A549 (cell line): ENCODE measurements around the gene CCDC150. TPM values are rescaled to one million over a fixed set of nuclear protein-coding genes. Genes with fewer than 3 reads are reported as not detected.

Experiments used
- ATAC-seq, 2 experiments: fragments of 200-7000 bp in 1 of 2; fragments of >200 bp in 1 of 2; cut with Nextera tagmentation in 1 of 2; cut with Tn5 transposase in 1 of 2; 3 replicates each; pipeline versions ENCODE4 v1.8.0 to v1.9.1; 2018 to 2020; ENCODE audit warnings: mild to moderate bottlenecking in 1 of 2, moderate library complexity in 1 of 2
- CTCF ChIA-PET: fragments of 300-600 bp; sonication (Branson Sonifier 250); formaldehyde crosslinking; extraction: SDS; loops from one replicate; lab custom pipeline; 2021; ENCODE audit warnings: antibody characterized with exemption, inconsistent platforms; lab: Yijun Ruan, JAX
- POLR2A ChIA-PET: fragments of 350-600 bp; formaldehyde crosslinking; extraction: SDS; loops from one replicate; lab custom pipeline; 2021; ENCODE audit warnings: antibody characterized with exemption, inconsistent platforms; lab: Yijun Ruan, JAX
- DNase-seq, 2 experiments: peaks; one replicate each; pipeline versions ENCODE4 v3.0.0 to v3.0.0-alpha.2; 2011 to 2016; ENCODE audit warnings: low read depth in 1 of 2, low spot score in 1 of 2
- FAIRE-seq: peaks from 2 replicates; lab custom pipeline; 2011; peaks lifted over from hg19 to GRCh38; lab: Jason Lieb, UNC
- H3K27ac ChIP-seq, 2 experiments: fragments of >200 bp; sonication (Bioruptor Twin); formaldehyde crosslinking; 3 replicates each; pipeline ENCODE4 v1.5.1; 2016 to 2017
- H3K4me1 ChIP-seq: fragments of >200 bp; sonication (Bioruptor Twin); formaldehyde crosslinking; 3 replicates; pipeline ENCODE4 v1.6.1; 2016
- H3K4me2 ChIP-seq: fragments of >200 bp; sonication (Bioruptor Twin); formaldehyde crosslinking; 3 replicates; pipeline ENCODE4 v1.6.1; 2016
- H3K4me3 ChIP-seq: fragments of >200 bp; sonication (Bioruptor Twin); formaldehyde crosslinking; 3 replicates; pipeline ENCODE4 v1.5.1; 2016
- H3K9me3 ChIP-seq: fragments of >200 bp; sonication (Bioruptor Twin); formaldehyde crosslinking; 3 replicates; pipeline ENCODE4 v1.6.1; 2016
- ATOH8 ChIP-seq: fragments of 250-450 bp; sonication (Bioruptor Pico); IDR thresholded peaks from 2 replicates; pipeline ENCODE4 v1.5.0; 2020; ENCODE audit warnings: low read depth, mild to moderate bottlenecking, moderate library complexity
- CBX2 ChIP-seq: fragments of 200-600 bp; sonication (generic); IDR thresholded peaks from 2 replicates; pipeline ENCODE4 v1.6.1; 2016; ENCODE audit warnings: low read depth, mild to moderate bottlenecking, borderline replicate concordance
- CBX8 ChIP-seq: fragments of 200-600 bp; sonication (generic); IDR thresholded peaks from 2 replicates; pipeline ENCODE4 v1.6.1; 2016
- E2F6 ChIP-seq: IDR thresholded peaks from 2 replicates; pipeline ENCODE4 v1.6.1; 2012; ENCODE audit warnings: low read depth, borderline replicate concordance
- EHMT2 ChIP-seq: fragments of 200-600 bp; sonication (generic); IDR thresholded peaks from 2 replicates; pipeline ENCODE4 v1.6.1; 2016; ENCODE audit warnings: antibody characterized with exemption, low read depth, mild to moderate bottlenecking, moderate library complexity
- ELK1 ChIP-seq: fragments of 150-350 bp; IDR thresholded peaks from 2 replicates; pipeline ENCODE4 v1.6.1; 2014; ENCODE audit warnings: low read depth, mild to moderate bottlenecking, low read length
- EP300 ChIP-seq, 2 experiments: fragments of >200 bp; sonication (Bioruptor Twin); formaldehyde crosslinking; IDR thresholded peaks; 2 replicates in 1 of 2; 3 replicates in 1 of 2; pipeline ENCODE4 v1.6.1; 2016 to 2017
- ESRRA ChIP-seq: fragments of 150-350 bp; IDR thresholded peaks from 2 replicates; pipeline ENCODE4 v1.6.1; 2014; ENCODE audit warnings: mild to moderate bottlenecking, low read length, borderline replicate concordance
- FOSB ChIP-seq: fragments of 250-450 bp; sonication (Bioruptor Pico); IDR thresholded peaks from 2 replicates; pipeline ENCODE4 v1.5.0; 2020; ENCODE audit warnings: mild to moderate bottlenecking, moderate library complexity
- FOXS1 ChIP-seq: fragments of 250-450 bp; sonication (Bioruptor Pico); IDR thresholded peaks from 2 replicates; pipeline ENCODE4 v1.5.0; 2020; ENCODE audit warnings: mild to moderate bottlenecking, moderate library complexity
- GATA3 ChIP-seq: IDR thresholded peaks from 2 replicates; pipeline ENCODE4 v1.6.1; 2012; ENCODE audit warnings: borderline replicate concordance
- HDAC2 ChIP-seq: fragments of 200-600 bp; sonication (generic); IDR thresholded peaks from 2 replicates; pipeline ENCODE4 v1.6.1; 2016
- HES2 ChIP-seq: fragments of >200 bp; sonication (Bioruptor Twin); formaldehyde crosslinking; IDR thresholded peaks from 2 replicates; pipeline ENCODE4 v1.6.1; 2016
- HEYL ChIP-seq: fragments of 250-450 bp; sonication (Bioruptor Pico); IDR thresholded peaks from 2 replicates; pipeline ENCODE4 v1.8.0; 2021; ENCODE audit warnings: mild to moderate bottlenecking, moderate library complexity
- HOXA7 ChIP-seq: fragments of 250-450 bp; sonication (Bioruptor Pico); IDR thresholded peaks from 2 replicates; pipeline ENCODE4 v1.5.0; 2020; ENCODE audit warnings: mild to moderate bottlenecking, moderate library complexity
- JUN ChIP-seq, 2 experiments: fragments of >200 bp; sonication (Bioruptor Twin); formaldehyde crosslinking; IDR thresholded peaks; 2 replicates in 1 of 2; 3 replicates in 1 of 2; pipeline ENCODE4 v1.6.1; 2016 to 2017
- MAFK ChIP-seq: fragments of 450-650 bp; IDR thresholded peaks from 2 replicates; pipeline ENCODE4 v1.6.1; 2014; ENCODE audit not compliant: partially characterized antibody
- MYC ChIP-seq: IDR thresholded peaks from 2 replicates; pipeline ENCODE4 v1.6.1; 2012; ENCODE audit warnings: mild to moderate bottlenecking, inconsistent platforms, low read length, improper control_type of control experiment, borderline replicate concordance
- NFE2L2 ChIP-seq: fragments of 150-350 bp; conservative IDR thresholded peaks from 2 replicates; pipeline ENCODE4 v1.6.1; 2014; ENCODE audit warnings: low read length
- NPAS2 ChIP-seq: fragments of 250-450 bp; sonication (Bioruptor Pico); IDR thresholded peaks from 2 replicates; pipeline ENCODE4 v1.8.0; 2022; ENCODE audit warnings: mild to moderate bottlenecking, moderate library complexity, borderline replicate concordance
- PBX3 ChIP-seq: IDR thresholded peaks from 2 replicates; pipeline ENCODE4 v1.6.1; 2012
- POLR2A ChIP-seq: IDR thresholded peaks from 2 replicates; pipeline ENCODE4 v1.6.1; 2012; ENCODE audit warnings: mild to moderate bottlenecking, low read length
- RARB ChIP-seq: fragments of 250-450 bp; sonication (Bioruptor Pico); IDR thresholded peaks from 2 replicates; pipeline ENCODE4 v1.8.0; 2021; ENCODE audit warnings: mild to moderate bottlenecking, moderate library complexity
- REST ChIP-seq: fragments of 200-600 bp; sonication (generic); IDR thresholded peaks from 2 replicates; pipeline ENCODE4 v1.6.1; 2016; ENCODE audit warnings: antibody characterized with exemption, mild to moderate bottlenecking, moderate library complexity
- RFX5 ChIP-seq: fragments of 450-650 bp; IDR thresholded peaks from 2 replicates; pipeline ENCODE4 v1.7.1; 2014; ENCODE audit warnings: antibody characterized with exemption, mild to moderate bottlenecking, moderate library complexity
- RNF2 ChIP-seq: fragments of 200-600 bp; sonication (generic); IDR thresholded peaks from 2 replicates; pipeline ENCODE4 v1.6.1; 2016; ENCODE audit warnings: low read depth, mild to moderate bottlenecking, antibody characterized with exemption, moderate library complexity, borderline replicate concordance
- SMC3 ChIP-seq: fragments of >200 bp; sonication (Bioruptor Twin); formaldehyde crosslinking; IDR thresholded peaks from 3 replicates; pipeline ENCODE4 v1.6.1; 2018; ENCODE audit warnings: inconsistent platforms
- TP53 ChIP-seq: fragments of 250-450 bp; sonication (Bioruptor Pico); IDR thresholded peaks from 2 replicates; pipeline ENCODE4 v1.5.0; 2021; ENCODE audit warnings: mild to moderate bottlenecking, moderate library complexity
- ZC3H11A ChIP-seq: fragments of 450-650 bp; IDR thresholded peaks from 2 replicates; pipeline ENCODE4 v1.6.1; 2014; ENCODE audit warnings: antibody characterized with exemption, mild to moderate bottlenecking
- ZSCAN20 ChIP-seq: fragments of 250-450 bp; sonication (Bioruptor Pico); IDR thresholded peaks from 2 replicates; pipeline ENCODE4 v1.8.0; 2022; ENCODE audit warnings: mild to moderate bottlenecking, moderate library complexity
- WGBS: methylation state at CpG from one replicate; pipeline ENCODE4 v1.1.6; 2017; ENCODE audit errors: missing lambda C conversion rate; 5-methylcytosine and 5-hydroxymethylcytosine counted together
- polyA plus RNA-seq, 4 experiments: library from polyadenylated mRNA; depleted of rRNA in 3 of 4; stranded (reverse); fragments of >200 nt; fragmentation: RNase III in 1 of 4; extraction: RNeasy Plus Mini Kit Qiagen cat#74134 plus additional on column Dnase treatment in 1 of 4; gene quantifications; 2 replicates in 3 of 4; 3 replicates in 1 of 4; pipeline ENCODE4 v1.2.3, GENCODE V29; 2011 to 2017

The CCDC150 gene
- polyA plus RNA-seq, 2 of the 4 experiments (the other 2 are of a cell fraction) = 14.2 to 17.7 TPM

GRCh38 chr2:196739031-196739430, 99.5 kb downstream of the CCDC150 start:
- no peak for FAIRE-seq
- ATAC-seq = no peak
- Histone ChIP-seq H3K9me3 (peaks cover 5% of the 10 kb centered on the region; the same call in 1 of the 3 replicates), H3K4me2 (no peak overlapping the region), H3K27ac (no peak overlapping the region), H3K4me3 (no peak overlapping the region), H3K4me1 (no peaks in the 10 kb centered on the region)
- 93% methylated on average over 5 of the region's 5 CpGs for WGBS
- ChIA-PET POLR2A (no interaction called here), CTCF (interaction anchor here (1.8 kb wide), 1 partner anchor 9 kb away, joined by 3 read pairs; no protein-coding TSS in a partner anchor)
- DNase-seq = no peak
- TF ChIP-seq EHMT2 = no peak
- no peak for TF ChIP-seq CBX2
- TF ChIP-seq EP300 (IDR thresholded peaks at IDR 0.05) = no peak
- no peak for TF ChIP-seq HEYL (CRISPR knock-in tag)
- TF ChIP-seq RFX5 = no peak
- TF ChIP-seq NPAS2 = no peak
- no peak for TF ChIP-seq FOSB (CRISPR knock-in tag)
- TF ChIP-seq HDAC2 = no peak
- TF ChIP-seq POLR2A = no peak
- no peak for TF ChIP-seq HOXA7 (CRISPR knock-in tag)
- TF ChIP-seq RNF2 = no peak
- no peak for TF ChIP-seq GATA3
- TF ChIP-seq JUN (IDR thresholded peaks at IDR 0.05) = no peak
- TF ChIP-seq NFE2L2 = no peak
- no peak for TF ChIP-seq FOXS1
- no peak for TF ChIP-seq MYC
- no peak for TF ChIP-seq RARB (CRISPR knock-in tag)
- no peak for TF ChIP-seq TP53
- no peak for TF ChIP-seq PBX3
- no peak for TF ChIP-seq ELK1

- Histone ChIP-seq H3K9me3 (peaks cover 5% of the 10 kb centered on the region; the same call in 1 of the 3 replicates), H3K4me1 (no peaks in the 10 kb centered on the region), H3K4me3 (no peak overlapping the region), H3K27ac (no peak overlapping the region), H3K4me2 (no peak overlapping the region)
- TF ChIP-seq MAFK (no peak), RFX5 (no peak), ZC3H11A (no peak), CBX8 (no peak), REST (no peak), HES2 (no peak), JUN (IDR thresholded peaks at IDR 0.05) (no peak), E2F6 (no peak), EP300 (IDR thresholded peaks at IDR 0.05) (no peak), ESRRA (no peak), ZSCAN20 (CRISPR knock-in tag) (no peak), NPAS2 (no peak), GATA3 (no peak), PBX3 (no peak), ATOH8 (CRISPR knock-in tag) (no peak), SMC3 (no peak), FOSB (CRISPR knock-in tag) (no peak)
- no peak for ATAC-seq
- no peak for DNase-seq
- POLR2A ChIA-PET = no interaction called here
- CTCF ChIA-PET = interaction anchor here (2.8 kb wide), 1 partner anchor 9 kb away, joined by 13 read pairs; no protein-coding TSS in a partner anchor
- WGBS = 60% methylated on average over 3 of the region's 3 CpGs
- FAIRE-seq = no peak
Observed at GRCh38 chr2:196742216-196742615, 102.7 kb downstream of the CCDC150 start.
